Measurements from ENCODE around the gene ST3GAL3. TPM values are rescaled to one million over a fixed set of nuclear protein-coding genes. Genes with fewer than 3 reads are reported as not detected.
A peak's percentile ranks its signal among the peaks of the same experiment; 100 is the strongest.

ST3GAL3 gene
- total RNA-seq, 1 experiment from 2014 or later = 19.3 TPM

GRCh38 chr1:43971336-43971980 is 264.1 kb downstream of the ST3GAL3 start:
- DNase-seq = no peak

GRCh38 chr1:43973981-43974442 is 266.7 kb downstream of the ST3GAL3 start:
- peaks cover 48% of the 10 kb centered on the region for H3F3A ChIP-seq (ENCODE audit: insufficient read depth, low read depth)
- TF ChIP-seq EZH2 (IDR thresholded peaks at IDR 0.05; ENCODE audit: low read depth) (no peak), CTCF (conservative IDR thresholded peaks at IDR 0.05) (no peak)
- DNase-seq = no peak
- peak overlapping the region; percentile 38 for H3K27ac ChIP-seq
- H3K9me2 ChIP-seq (ENCODE audit: insufficient read depth) = no peaks in the 10 kb centered on the region
- H4K20me1 ChIP-seq (ENCODE audit: insufficient read depth) = peaks cover 9% of the 10 kb centered on the region; the same call in 1 of the 2 replicates
- no peaks in the 10 kb centered on the region for H3K9me3 ChIP-seq (ENCODE audit: insufficient read depth, low read depth)
- CTCF ChIA-PET = interaction anchor here (1.2 kb wide), 1 partner anchor 70 kb away, joined by 3 read pairs; no protein-coding TSS in a partner anchor
- H3K79me2 ChIP-seq (ENCODE audit: low read depth) = peaks cover 59% of the 10 kb centered on the region
- H3K36me3 ChIP-seq (ENCODE audit: low read depth) = peaks cover 22% of the 10 kb centered on the region
- intact Hi-C loops (cut with micrococcal nuclease; ENCODE audit: unreplicated experiment) = loop anchor here (1.0 to 10.0 kb wide), 2 partner anchors 116 to 269 kb away; partner anchors contain the start of gene ST3GAL3
- no TSS peak for BruUV-seq (replicated peaks)
- no peaks in the 10 kb centered on the region for H3K27me3 ChIP-seq (ENCODE audit: insufficient read depth, low read depth)
- POLR2A ChIA-PET (ENCODE audit: unreplicated experiment) = interaction anchor here (0.6 kb wide), 1 partner anchor 15 kb away, joined by 4 read pairs; no protein-coding TSS in a partner anchor
- peaks cover 46% of the 10 kb centered on the region for H3K4me1 ChIP-seq (replicated peaks; ENCODE audit: insufficient read depth)
- H3K4me3 ChIP-seq = peak overlapping the region; percentile 67
- peak overlapping the region; percentile 80 for H2AFZ ChIP-seq
- peak overlapping the region; percentile 95 for H3K4me2 ChIP-seq

More at GRCh38 chr1:43971336-43971980, 264.1 kb downstream of the ST3GAL3 start:
- intact Hi-C loops (cut with micrococcal nuclease; ENCODE audit: unreplicated experiment) = loop anchor here (10.0 kb wide), 1 partner anchor 267 kb away; the partner anchor contains the start of gene ST3GAL3
- no peak for TF ChIP-seq CTCF (conservative IDR thresholded peaks at IDR 0.05)
- no peak for TF ChIP-seq EZH2 (IDR thresholded peaks at IDR 0.05; ENCODE audit: low read depth)
- Histone ChIP-seq H2AFZ (no peak overlapping the region), H3K4me2 (peak overlapping the region; percentile 96; the same call in 1 of the 2 replicates), H3K79me2 (ENCODE audit: low read depth) (peaks cover 34% of the 10 kb centered on the region), H3K4me1 (replicated peaks; ENCODE audit: insufficient read depth) (peaks cover 24% of the 10 kb centered on the region), H3K9me3 (ENCODE audit: insufficient read depth, low read depth) (no peaks in the 10 kb centered on the region), H3K4me3 (no peak overlapping the region), H4K20me1 (ENCODE audit: insufficient read depth) (no peaks in the 10 kb centered on the region), H3K36me3 (ENCODE audit: low read depth) (peaks cover 10% of the 10 kb centered on the region), H3K27me3 (ENCODE audit: insufficient read depth, low read depth) (no peaks in the 10 kb centered on the region), H3K9me2 (ENCODE audit: insufficient read depth) (no peaks in the 10 kb centered on the region), H3K27ac (no peak overlapping the region), H3F3A (ENCODE audit: insufficient read depth, low read depth) (peaks cover 33% of the 10 kb centered on the region)
- ChIA-PET CTCF (interaction anchor here (0.6 to 0.9 kb wide), 2 partner anchors 26 to 756 kb away, joined by 3 to 6 read pairs; no protein-coding TSS in a partner anchor), POLR2A (ENCODE audit: unreplicated experiment) (no interaction called here)
- no TSS peak for BruUV-seq (replicated peaks)

GRCh38 chr1:43974443-43975248 is 267.3 kb downstream of the ST3GAL3 start, which contains the start of gene ATP6V0B:
Gene ATP6V0B, plus strand, starts transcription at chr1:43974960. Its CDS starts 81 bp downstream, at chr1:43975041.
- TF ChIP-seq EZH2 (IDR thresholded peaks at IDR 0.05; ENCODE audit: low read depth) (no peak), CTCF (conservative IDR thresholded peaks at IDR 0.05) (no peak)
- no TSS peak for BruUV-seq (replicated peaks)
- Histone ChIP-seq H3K4me3 (peak within 1 kb of the TSS; percentile 67), H3K4me2 (peak within 1 kb of the TSS; percentile 95), H3K9me2 (ENCODE audit: insufficient read depth) (no peaks in the 10 kb centered on the region), H3K27me3 (ENCODE audit: insufficient read depth, low read depth) (no peaks in the 10 kb centered on the region), H3K27ac (peak within 1 kb of the TSS; percentile 38), H3K4me1 (replicated peaks; ENCODE audit: insufficient read depth) (peaks cover 46% of the 10 kb centered on the region), H3F3A (ENCODE audit: insufficient read depth, low read depth) (peaks cover 45% of the 10 kb centered on the region), H4K20me1 (ENCODE audit: insufficient read depth) (peaks cover 9% of the 10 kb centered on the region; the same call in 1 of the 2 replicates), H3K36me3 (ENCODE audit: low read depth) (peaks cover 22% of the 10 kb centered on the region), H3K79me2 (ENCODE audit: low read depth) (peaks cover 59% of the 10 kb centered on the region), H2AFZ (peak within 1 kb of the TSS; percentile 80), H3K9me3 (ENCODE audit: insufficient read depth, low read depth) (no peaks in the 10 kb centered on the region)
- DNase-seq = peak; percentile 84 to 96
- intact Hi-C loops (cut with micrococcal nuclease; ENCODE audit: unreplicated experiment) = loop anchor here (1.0 to 10.0 kb wide), 2 partner anchors 116 to 270 kb away; partner anchors contain the start of gene ST3GAL3
- ChIA-PET CTCF (interaction anchor here (0.9 kb wide), 1 partner anchor 16 kb away, joined by 3 read pairs; no protein-coding TSS in a partner anchor), POLR2A (ENCODE audit: unreplicated experiment) (interaction anchor here (0.7 kb wide), 1 partner anchor 117 kb away, joined by 3 read pairs; no protein-coding TSS in a partner anchor)

All from PC-9 (cell line).